ENCODE data around the gene ARL6IP1.

Gene ARL6IP1

DNA sequence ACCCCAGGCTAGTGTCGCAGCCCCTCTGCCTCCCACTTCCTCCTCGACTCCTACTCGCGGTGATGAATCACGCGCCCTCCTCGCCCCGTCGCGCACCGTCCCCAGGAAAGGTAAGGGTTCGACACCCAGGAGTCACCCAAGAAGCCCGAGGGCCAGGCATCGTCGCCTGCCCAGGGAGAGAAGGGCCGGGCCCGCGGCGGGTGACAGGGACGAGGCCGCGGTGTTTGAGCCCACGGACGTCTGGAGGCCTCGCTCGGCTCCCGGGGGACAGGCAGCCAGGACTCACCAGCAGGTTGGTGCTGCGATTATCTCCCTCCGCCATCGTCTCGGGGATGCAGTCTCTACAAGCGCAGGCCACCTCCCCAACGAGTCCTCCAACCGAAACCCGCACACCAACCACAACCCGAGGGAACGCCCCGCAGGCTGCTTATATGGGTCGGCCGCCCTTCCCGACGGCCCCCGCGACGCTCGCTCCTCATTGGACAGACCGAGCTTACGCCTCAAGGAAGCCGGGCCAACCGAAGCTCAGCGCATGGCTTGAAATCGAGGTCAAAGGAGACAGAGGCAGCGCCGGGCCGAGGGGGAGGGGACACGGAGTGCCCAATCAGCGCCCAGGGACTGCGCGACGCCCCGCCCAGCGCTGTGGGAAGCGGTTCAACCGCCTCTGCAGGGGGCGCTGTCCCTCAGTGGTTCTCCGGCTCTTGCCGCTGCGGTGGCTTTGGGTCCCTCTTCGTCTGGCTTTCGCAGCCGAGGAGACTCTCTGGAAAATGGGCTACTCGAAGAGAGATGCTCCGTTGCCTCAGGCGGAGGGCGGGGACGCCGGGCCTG is at the start of gene ARL6IP1:
Gene ARL6IP1 (minus strand): TSS at position 405 of the 828 bp plus-strand sequence. CDS start 83 bp downstream, at position 322.
- peak; percentile 97 for DNase-seq (ENCODE audit: low read depth)

DNA sequence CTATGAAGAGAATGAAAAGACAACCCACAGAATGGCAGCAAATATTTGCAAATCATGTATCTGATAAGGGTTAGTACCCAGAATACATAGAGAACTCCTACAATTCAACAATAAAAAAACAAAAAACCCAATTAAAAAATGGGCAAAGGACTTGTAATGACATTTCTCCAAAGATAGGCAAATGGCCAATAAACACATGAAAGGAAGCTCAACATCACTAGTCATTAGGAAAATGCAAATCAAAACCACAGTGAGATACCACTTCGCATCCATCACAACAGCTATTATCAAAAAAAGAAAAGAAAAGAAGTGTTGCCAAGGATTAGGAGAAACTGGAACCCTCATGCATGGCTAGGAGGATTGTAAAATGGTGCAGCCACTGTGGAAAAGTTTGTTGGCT is 45.1 kb upstream of the ARL6IP1 start:
- DNase-seq (ENCODE audit: low read depth) = no peak

GRCh38 chr16:18842565-18842964 is 41.2 kb upstream of the ARL6IP1 start:
- DNase-seq (ENCODE audit: low read depth) = no peak

GRCh38 chr16:18841833-18842525 is 40.6 kb upstream of the ARL6IP1 start:
- no peak for DNase-seq (ENCODE audit: low read depth)

DNA sequence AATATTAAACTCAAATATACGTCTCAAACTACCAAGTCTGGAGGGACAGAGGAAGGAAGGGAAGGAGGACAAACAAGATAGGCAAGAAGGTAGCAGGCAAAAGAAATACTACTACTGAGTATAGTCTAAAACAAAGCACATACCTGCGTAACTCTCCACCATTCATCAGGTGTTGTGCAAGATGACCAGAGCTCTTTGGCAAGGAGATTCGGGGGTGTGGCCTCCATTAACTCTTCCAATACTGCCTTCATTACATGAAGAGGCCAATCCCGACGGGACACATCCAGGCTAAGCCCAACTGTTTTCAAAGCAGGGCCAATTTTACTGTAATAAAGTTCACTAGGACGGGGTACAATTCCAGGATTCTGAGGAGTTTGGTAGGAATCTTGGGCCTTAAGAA is 38.2 kb upstream of the ARL6IP1 start:
- no peak for DNase-seq (ENCODE audit: low read depth)

DNA sequence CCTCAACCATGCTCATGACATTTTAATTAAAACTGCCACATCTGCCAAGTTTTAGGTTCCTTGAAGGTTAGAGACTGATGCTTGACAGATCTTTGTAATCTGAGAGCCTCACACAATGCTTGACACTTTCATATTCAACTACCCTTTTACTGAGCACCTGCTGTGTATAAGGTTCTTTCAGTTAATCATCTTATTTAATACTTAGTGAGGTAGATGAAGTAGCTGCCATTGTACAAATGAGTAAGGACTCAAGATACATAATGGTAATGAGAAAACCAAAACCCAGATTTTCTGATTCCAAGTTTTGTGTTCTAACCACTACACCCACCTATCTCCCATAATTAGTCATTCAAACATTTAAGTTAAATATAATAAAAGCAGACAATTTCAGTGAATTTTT is 35.4 kb upstream of the ARL6IP1 start:
- no peak for DNase-seq (ENCODE audit: low read depth)

- no peak for DNase-seq (ENCODE audit: low read depth)
Observed at GRCh38 chr16:18834864-18835263, 33.5 kb upstream of the ARL6IP1 start.

DNA sequence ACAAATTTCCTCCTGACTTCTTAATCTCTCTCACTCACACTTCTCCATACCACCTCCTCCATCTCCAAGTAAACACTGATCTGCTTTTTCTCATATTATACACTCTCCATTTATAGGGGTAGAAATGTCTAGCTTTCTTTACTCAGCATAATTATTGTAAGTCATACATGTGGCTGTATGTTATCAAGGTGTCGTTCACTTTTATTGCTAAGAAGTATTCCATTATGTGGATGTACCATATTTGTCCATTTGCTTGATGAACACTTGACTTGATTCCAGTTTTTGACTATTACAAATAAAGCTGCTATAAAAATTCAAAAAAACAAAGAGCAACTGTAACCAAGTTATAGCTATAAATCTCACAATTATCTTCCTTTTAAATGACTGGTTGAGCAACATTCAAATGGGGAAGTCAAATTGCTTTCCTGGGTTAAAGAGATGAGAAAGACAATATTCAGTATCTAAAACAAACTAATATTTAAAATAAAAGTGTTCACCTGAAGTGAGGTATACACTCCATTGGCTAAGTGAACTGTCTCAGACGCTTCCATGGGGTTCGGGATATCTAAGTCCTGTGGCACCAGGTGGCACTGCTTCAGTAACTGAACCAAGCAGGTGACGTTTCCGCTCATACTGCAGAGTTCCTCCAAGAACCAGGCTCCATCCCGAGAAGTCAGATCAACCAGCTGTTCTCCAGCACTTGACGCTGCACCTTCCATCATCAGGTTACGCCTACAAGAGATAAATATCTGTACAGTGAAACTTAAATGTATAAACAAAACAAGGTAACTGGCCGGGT is 32.6 kb upstream of the ARL6IP1 start:
- DNase-seq (ENCODE audit: low read depth) = no peak

DNA sequence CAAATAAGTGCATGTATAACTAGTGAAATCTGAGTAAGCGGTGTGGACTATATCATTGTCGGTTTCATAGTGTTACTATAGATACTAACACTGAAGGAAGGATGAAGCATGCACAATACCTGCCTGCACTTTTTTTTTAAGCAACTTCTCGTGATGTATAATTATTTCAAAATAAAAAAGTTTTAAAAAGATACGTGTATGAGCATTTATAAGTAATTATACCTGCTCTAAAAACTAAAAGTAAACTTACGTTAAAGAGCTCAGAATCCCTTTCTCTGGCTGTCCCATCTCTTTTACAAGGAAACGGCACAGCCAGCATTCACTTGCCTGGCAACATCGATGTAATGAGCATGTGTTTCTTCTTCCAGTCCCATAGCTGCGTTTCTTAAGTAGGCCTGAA is 31.3 kb upstream of the ARL6IP1 start:
- no peak for DNase-seq (ENCODE audit: low read depth)

DNA sequence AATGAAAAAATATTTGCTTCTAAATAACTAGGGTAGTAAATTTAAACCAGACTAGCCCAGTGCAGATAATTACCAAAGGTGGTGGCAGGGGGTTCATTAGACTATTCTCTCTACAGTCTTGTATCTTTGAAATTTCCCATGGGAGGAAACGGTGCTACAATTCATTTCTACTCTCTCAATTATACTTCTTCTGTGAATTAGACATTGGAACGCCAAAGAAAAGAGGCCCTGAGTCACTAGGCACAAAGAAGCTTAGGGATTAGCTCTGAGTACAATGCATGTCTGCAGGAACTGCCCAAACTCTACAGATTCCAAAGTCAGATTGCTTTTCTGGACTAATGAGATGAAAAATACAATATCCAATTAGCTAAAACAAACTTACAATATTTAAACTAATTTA is 30.7 kb upstream of the ARL6IP1 start:
- DNase-seq (ENCODE audit: low read depth) = no peak

DNA sequence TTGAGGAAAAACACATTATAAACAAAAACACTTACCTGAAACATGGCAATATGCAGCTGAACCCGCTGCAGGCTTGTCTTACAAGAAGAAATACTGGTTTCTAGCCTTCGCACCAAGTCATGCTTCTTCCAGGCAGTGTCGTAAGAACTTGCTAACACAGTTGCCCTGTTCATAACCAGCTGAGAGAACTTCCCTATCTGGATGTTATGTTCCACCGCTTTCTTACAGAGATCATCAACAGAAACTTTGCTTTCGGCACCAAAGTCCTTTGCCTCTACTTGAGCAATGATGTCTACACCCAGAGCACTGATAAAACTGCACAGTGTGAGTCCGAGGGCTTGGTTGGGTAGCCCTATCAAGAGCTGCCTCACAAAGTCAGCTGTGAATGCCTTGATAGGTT is 27.9 kb upstream of the ARL6IP1 start:
- DNase-seq (ENCODE audit: low read depth) = no peak

GRCh38 chr16:18827890-18828289 is 26.5 kb upstream of the ARL6IP1 start:
- DNase-seq (ENCODE audit: low read depth) = no peak

DNA sequence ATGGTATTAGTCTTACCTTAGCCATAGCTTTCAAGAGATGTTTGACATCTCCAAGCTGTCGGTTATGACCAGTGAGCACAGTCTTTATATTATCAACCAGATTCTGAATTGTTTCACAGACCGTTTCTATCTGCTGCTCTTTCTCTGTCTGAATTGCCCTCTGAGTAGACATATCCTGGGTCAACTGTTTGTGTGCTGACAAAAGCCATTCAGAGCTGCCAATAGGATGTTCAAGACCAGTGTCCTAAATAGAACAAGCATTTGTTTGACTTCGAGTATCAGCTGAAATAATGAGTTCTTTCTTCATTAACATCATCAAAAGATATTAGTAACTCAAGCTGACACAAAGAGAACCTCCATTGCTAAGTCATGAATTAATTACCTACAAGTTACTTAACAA is 14.9 kb upstream of the ARL6IP1 start:
- DNase-seq (ENCODE audit: low read depth) = no peak

DNA sequence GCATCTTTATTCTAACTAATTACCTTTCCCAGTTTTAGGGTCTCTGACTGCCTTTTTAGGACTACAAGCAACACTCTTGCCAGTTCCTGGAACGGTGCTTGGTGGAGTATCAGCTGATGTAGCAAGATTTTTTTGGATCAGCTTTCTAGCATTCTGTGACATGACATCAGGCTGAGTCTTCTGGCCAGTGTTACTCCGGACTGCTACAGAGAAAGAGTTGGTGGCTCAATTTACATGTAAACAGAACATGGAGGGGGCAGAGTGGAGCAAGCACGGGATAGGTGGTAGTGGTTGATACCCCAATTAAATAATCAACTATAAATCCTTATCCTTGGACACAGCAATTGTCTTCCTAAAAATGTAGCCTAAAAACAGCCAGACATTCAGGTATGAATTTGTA is 10.6 kb upstream of the ARL6IP1 start:
- DNase-seq (ENCODE audit: low read depth) = no peak

- no peak for DNase-seq (ENCODE audit: low read depth)
Observed at GRCh38 chr16:18809165-18809564, 7.8 kb upstream of the ARL6IP1 start.

DNA sequence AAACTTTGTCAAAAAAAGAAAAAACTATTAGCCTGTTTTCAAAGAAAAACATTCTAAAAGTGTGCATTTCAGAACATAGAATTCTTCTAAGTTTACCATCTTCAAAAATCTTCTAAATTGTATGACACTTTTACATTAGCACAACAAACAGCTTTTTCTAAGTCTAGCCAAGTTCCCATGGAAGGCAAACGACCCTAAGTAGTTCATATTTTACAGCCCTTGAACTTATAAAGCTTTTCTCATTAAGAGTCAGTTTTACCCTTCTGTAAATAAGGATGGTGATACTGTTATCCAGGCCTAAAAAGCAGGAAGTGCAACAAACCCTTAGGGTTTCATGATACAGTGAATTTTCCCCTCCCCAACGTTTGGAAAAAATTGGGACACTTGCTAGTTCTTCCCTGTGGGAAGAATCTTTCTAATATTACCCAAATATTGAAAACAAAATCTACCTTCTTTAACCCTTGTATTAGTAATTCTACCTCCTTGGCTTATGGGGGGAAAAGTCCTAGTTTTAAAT is 4.0 kb upstream of the ARL6IP1 start:
- DNase-seq (ENCODE audit: low read depth) = no peak

DNA sequence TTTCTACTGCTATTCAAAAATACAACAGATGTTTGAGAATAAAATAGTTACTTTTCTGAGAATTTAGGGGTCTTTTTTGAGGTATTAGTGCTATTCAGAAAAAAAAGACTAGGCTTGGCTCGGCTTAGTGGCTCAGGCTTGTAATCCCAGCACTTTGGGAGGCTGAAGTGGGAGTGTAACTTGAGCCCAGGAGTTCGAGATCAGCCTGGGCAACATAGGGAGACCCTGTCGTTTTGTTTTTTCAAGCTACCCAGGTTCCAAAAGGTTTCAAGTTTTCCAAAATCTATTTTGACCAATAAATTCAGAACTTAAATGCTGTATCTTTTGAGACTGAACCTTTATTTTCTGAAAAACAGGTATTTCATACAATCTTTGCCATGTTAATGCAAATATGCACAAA is 3.2 kb upstream of the ARL6IP1 start:
- no peak for DNase-seq (ENCODE audit: low read depth)

GRCh38 chr16:18803569-18804462 is 2.5 kb upstream of the ARL6IP1 start:
- DNase-seq (ENCODE audit: low read depth) = no peak

- no peak for DNase-seq (ENCODE audit: low read depth)
Observed at GRCh38 chr16:18802767-18803343, 1.5 kb upstream of the ARL6IP1 start.

DNA sequence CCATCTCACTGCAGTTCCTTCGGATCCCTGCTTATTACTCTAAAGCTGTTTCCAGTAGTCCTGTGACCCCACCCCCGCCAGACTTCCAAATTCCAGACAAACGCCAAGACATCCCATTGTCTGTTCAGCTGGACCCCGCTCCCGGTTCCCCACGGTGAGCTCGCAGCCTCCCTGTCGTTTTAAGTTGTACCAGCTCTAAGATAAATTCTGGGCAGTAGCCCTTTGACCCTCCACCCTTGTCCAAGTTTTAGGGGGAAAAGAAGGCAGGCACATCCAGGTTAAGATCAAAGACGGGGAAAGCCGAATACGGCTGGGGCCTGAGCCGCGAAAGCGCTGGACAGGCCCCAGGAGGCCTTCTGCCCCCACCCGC is 589 bp downstream of the ARL6IP1 start:
- no peak for DNase-seq (ENCODE audit: low read depth)

DNA sequence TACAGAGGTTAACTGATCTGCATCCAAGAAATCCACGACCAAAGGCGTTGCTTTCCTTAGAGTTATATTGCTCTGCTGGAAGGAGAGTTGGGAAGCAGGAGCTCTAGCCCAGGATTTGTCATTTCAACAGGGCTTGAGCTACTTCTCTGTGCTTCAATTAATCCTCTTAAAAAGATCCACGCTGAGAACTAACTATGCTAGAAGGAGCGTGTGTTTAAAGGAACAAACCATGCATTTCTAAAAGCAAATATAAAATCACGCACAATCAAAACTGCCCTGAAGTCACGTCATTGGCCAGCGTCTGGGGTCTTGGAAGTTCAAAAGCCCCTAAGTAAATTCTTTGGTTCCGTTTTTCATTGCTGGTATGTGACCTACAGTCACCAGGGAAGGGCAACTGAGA is 1.1 kb downstream of the ARL6IP1 start:
- DNase-seq (ENCODE audit: low read depth) = no peak

Data from activated T-cell treated with anti-CD3 and anti-CD28 coated beads for 48 hours (primary cell).